SIG-M5 (cell line): ENCODE data around the gene LPAR6.

Source experiments
- DNase-seq: peaks from one replicate; lab custom pipeline; 2025; lab: John Stamatoyannopoulos, UW

The LPAR6 gene

GRCh38 chr13:48369988-48370387 lies 42.9 kb downstream of the LPAR6 start:
- DNase-seq, result no peak
